Activated CD4-positive, alpha-beta T cell treated with anti-CD3 and anti-CD28 coated beads for 24 hours (primary cell): Measurements from ENCODE around the gene ABTB2.

Experiments used
- DNase-seq, 2 donors: peaks; one replicate each; pipeline ENCODE4 v3.0.0-alpha.2; 2020; ENCODE audit warnings: low read depth in 2 of 2

ABTB2 gene

DNA sequence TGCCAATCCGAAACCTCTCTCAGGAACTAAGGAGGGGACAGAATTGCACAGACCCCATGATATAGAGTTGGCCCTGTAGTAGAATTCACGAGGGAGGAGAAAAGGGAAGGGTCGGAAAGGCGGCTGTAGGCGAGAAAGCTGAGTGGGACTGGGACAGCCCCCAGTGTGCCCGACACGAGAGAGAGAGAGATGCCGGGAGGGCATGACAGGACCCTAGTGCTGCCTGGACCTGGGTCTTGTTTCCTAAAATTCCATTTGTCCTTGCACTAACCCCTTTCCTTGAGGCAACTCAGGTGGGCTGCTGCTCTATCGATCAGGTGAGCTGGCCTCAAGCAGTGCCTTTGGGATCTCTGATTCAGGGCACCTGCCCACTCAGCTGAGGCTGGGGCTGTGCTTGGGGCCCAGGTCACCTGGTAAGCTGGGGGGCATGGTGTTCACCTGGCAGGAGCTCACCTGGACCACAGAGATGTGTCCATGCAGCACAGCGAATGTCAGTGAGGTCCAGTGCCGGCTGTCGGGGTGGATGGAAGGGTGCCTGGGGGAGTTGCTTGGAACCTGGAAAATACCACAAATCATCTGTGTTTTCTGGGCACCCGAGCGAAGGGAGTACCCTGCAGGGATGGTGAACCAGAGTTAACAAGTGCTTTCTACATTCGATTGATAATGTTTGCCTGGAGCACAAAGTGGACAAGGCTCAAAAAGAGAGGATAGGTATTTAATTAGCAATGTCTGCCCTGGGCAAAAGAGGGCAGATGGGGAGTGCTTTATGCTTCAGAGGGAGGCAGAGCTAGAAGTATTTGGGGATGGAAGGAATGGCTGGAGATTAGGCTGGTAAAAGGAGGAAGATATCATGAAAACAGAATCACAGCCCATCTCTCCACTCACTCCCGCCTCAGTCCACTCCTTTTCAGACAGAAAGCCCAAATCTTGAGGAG, 190.7 kb downstream of the ABTB2 start:
- DNase-seq: no peak

- DNase-seq: no peak
Observed at GRCh38 chr11:34165786-34166555, 191.8 kb downstream of the ABTB2 start.

DNA sequence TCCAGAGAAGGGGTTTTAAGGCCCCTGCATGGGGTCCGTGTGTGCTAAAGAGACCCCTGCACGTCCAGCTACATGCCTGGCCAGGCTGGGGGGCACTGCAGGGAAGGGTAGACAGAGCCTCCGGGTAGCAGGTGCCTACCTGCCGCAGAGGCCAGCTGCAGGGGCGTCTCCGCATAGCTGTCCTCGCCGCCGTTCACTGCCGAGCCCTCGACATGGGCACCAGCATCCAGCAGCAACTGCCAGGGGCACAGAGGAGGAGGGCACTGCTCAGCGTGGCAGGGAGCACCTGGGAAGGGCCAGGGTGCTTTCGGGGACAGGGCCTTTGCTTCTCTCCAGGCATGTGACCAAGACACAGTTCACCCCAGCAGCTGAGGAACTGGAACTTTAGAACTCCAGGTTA, 192.7 kb downstream of the ABTB2 start:
- no peak for DNase-seq

DNA sequence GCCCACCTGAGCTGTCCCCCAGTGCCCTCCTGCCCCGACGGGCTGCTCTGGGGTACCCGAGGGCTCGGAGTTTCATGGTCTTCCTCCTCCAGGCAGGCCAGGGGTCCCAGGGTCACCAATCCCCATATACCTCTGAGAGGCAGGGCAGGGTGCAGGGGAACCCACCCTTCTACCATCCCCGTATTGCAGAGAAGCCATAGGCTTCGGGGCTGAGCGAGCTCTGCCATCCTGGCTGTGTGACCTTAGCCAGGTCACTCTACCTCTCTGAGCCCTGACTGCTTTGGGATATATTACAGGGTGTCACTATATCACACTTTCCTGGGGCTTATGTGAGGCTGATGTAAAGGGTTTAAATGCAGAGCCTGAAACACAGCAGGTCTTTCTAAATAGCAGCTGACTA, 195.0 kb downstream of the ABTB2 start:
- DNase-seq: no peak

GRCh38 chr11:34162493-34162820, 195.4 kb downstream of the ABTB2 start:
- DNase-seq: no peak

DNA sequence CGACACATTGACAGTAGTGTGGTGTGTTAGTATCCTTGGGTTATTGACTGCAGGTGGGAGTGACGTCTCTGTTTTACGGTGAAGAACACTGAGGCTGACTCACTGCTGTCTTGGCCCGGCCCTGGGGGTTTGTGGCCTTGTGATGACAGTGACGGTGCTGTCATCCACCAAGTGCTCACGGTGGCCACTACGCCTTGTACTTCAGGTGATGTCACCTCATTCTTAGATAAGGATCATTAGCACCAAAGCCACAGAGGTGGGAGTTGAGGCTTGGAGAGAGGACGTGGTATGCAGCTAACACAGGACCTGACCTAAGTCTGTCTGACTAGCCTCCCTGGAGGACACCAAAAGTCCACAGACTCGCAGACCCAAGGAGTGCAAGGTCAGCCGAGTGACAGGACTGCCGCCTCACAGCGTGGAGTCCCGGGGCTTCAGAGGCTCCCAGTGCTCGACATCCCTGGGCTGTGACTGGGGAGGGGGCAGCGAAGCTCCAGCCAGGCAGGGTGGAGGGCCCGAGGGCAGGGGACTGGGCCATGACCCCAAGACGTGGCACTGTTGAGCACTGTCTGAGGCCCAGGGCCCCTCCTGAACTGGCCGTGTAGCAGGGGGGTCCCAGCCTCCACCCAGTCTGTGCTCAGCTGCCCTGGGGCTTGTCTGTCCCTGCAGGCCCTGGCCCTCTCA, 195.9 kb downstream of the ABTB2 start:
- peak in 1 of 2 donors; percentile 18 for DNase-seq

GRCh38 chr11:34161361-34161760, 196.4 kb downstream of the ABTB2 start:
- DNase-seq: no peak

DNA sequence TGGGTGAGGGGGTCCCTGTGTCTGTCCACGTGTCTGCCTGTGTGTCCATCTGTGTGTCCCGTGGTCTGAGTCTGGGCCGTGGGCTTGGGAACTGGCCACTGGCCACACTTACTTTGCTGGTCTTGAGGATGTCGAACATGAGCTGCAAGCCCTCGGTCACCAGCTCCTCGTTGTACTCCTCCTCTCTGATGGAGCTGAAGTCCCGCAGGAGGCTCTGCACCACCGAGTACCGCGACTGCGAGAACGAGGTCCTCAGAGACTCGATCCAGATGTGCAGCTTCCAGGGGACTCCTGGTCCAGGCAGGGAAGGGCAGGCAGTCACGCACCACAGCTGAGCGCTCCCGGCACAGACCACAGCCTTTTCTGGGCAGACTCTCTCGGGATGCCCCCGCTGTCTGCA, 197.0 kb downstream of the ABTB2 start:
- DNase-seq: no peak

DNA sequence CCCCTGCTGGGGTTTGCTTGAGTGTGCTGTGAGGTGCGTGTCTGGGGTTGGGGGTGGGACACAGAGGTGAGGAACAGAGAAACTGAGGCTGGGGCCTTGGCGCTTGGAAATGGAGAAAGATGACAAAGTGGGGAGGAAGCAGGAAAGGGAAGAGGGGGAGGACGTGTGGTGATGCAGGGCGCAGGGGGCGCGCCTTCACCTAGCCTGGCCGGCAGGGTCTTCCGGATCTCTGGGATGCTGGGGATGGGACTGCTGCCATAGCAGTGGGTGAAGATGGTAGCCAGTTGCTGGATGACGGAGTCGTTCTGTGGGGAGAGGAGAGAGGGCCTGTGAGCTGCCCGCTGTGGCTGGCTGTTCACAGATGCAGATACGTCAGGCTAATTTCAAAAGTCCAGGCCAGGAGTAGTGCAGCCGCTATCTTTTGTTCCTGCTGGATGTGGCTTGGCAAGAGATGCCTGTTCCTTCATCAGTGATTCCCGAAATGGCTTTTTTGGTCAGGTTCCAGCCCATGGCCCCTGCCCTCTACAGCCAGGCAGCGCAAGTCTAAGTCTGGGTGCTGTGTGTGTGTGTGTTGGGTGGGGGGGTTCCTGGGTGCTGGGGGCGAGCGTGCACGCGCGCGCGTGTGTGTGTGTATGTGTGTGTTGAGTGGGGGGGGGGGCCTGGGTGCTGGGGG, 197.6 kb downstream of the ABTB2 start:
- DNase-seq: no peak

GRCh38 chr11:34158661-34159060, 199.1 kb downstream of the ABTB2 start:
- DNase-seq: no peak

DNA sequence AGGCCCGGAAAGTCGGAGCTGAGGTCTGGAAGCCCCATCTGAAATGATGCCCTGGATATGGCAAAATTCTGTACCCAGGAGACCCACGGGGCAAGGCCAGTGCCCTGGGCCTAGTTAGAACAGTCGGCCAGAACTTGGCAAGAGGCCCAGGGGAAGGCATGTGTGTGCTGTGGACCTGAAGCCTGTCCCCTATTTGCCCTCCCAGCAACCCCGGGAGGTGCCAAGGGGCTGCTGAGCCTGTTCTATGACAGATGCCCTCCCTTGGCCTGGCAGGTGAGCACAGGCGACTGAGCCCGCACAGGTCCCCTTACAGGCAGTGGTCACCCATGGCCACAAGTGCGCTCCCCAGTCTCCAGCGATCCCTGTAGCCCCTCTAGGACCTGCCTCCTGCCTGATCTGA, 200.6 kb downstream of the ABTB2 start:
- DNase-seq: no peak

DNA sequence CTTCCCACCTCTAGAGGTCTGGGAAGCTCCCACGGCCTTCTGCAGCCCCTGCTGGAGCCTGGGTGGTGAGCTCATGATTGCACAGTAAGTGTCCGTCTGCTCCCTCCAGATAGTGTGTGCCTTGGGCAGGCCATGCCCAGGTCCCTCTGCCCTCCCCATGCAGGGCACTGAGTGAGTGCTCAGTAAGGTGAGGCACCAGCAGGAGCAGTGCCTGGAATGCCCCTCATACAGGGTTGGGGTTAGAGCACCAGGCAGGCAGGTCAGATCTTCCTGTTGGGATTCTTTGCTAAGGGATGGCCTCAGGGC, 202.1 kb downstream of the ABTB2 start:
- no peak for DNase-seq

- no peak for DNase-seq
Observed at GRCh38 chr11:34155057-34155756, 202.6 kb downstream of the ABTB2 start.

GRCh38 chr11:34154059-34154875, 203.5 kb downstream of the ABTB2 start:
- no peak for DNase-seq

DNA sequence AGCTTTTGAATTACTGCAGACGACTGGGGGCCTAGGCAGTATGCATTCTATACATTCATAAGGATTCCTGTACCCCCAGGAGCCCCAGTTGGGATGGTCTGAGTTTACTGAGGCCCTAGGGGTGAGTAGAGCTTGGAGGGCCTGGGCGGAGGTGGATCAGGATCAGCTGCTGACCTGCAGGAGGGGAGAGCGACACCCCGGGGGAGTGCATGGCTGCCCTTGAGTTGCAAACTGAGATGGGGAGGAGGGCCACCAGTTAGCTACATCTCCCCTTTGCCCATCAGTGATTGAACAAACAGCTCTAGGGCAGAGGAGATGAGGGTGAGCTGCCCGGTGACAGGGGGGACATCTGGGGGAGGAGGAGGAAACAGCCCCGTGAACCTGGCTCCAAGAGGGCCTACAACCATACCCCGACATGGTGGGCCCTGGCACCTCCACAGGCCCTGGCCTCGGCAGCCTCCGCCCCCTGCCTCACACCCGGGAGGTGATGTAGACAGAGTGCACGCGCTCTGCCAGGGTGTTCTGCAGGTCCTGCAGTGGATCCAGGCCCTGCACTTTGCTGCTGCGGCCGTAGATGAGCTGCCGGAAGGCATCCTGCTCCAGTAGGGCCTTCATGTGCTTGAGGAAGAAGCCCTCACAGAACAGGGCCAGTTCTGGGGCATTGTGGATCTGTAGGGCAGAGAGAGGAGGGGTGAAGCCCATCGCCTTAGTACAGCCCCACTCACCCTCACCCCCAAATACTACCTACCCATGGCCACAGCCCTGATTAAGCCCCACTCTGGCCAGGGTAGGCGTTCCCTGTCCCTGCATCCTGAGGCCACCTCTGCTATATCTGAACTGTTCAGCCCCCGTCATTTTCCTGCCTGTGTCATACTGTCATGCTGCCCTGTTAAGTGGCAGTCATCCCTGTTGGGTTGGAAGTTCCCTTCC, 205.6 kb downstream of the ABTB2 start:
- no peak for DNase-seq

DNA sequence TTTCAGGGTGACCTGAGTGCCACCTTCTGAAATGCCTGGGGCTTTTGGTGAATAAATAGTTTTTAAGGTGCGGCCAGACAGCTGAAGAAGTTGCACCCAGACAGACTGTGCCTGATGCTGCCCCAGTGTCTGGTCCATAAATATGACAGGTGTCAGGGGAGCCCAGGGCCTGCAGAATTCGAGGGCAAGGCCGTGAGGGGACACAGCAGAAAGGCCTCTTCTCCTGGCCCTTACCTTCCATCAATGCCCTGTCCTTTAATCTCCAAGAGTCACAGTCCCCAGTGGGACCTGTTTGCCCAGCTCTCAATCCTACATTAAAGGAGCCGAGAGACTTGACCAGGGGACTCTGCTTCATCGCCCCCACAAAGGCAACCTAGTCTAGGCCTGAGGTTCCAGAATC, 206.6 kb downstream of the ABTB2 start:
- no peak for DNase-seq

- no peak for DNase-seq
Observed at GRCh38 chr11:34150494-34151151, 207.2 kb downstream of the ABTB2 start.

- no peak for DNase-seq
Observed at GRCh38 chr11:34149786-34150185, 208.0 kb downstream of the ABTB2 start.

GRCh38 chr11:34149274-34149673, 208.5 kb downstream of the ABTB2 start:
- no peak for DNase-seq
